H1 (cell line): ENCODE measurements around the gene KCTD16. TPM values are rescaled to one million over a fixed set of nuclear protein-coding genes. Genes with fewer than 3 reads are reported as not detected.

Experiments
- CTCF ChIA-PET: fragments of 300-600 bp; sonication (Branson Sonifier 250); formaldehyde crosslinking; loops from one replicate; lab custom pipeline; 2021; ENCODE audit not compliant: partially characterized antibody; lab: Charles Lee
- POLR2A ChIA-PET: fragments of 300-600 bp; sonication (Branson Sonifier 250); formaldehyde crosslinking; loops from one replicate; lab custom pipeline; 2021; ENCODE audit warnings: inconsistent platforms; ENCODE audit not compliant: partially characterized antibody; lab: Charles Lee
- DNase-seq, 2 experiments: peaks; one replicate each; pipeline versions ENCODE4 v3.0.0 to v3.0.0-alpha.2; 2010 to 2022; ENCODE audit warnings: low spot score in 2 of 2, low read depth in 1 of 2, mixed read lengths in 1 of 2
- FAIRE-seq: peaks from 2 replicates; lab custom pipeline; 2011; peaks lifted over from hg19 to GRCh38; lab: Jason Lieb, UNC
- H2AFZ ChIP-seq: 2 replicates; pipeline ENCODE4 v1.8.1; 2012; ENCODE audit warnings: low read length, inconsistent platforms
- H2AK5ac ChIP-seq: 2 replicates; pipeline ENCODE4 v1.6.1; 2013; ENCODE audit warnings: low read depth, low read length
- H2BK120ac ChIP-seq: replicated peaks from 2 replicates; pipeline ENCODE3; 2013; ENCODE audit warnings: low read depth, low read length, inconsistent platforms
- H2BK12ac ChIP-seq: 2 replicates; pipeline ENCODE4 v1.6.1; 2013; ENCODE audit warnings: low read depth, low read length
- H2BK15ac ChIP-seq: 2 replicates; pipeline ENCODE4 v1.6.1; 2013; ENCODE audit warnings: low read length
- H2BK20ac ChIP-seq: 2 replicates; pipeline ENCODE4 v1.6.1; 2013; ENCODE audit warnings: low read length
- H2BK5ac ChIP-seq: 2 replicates; pipeline ENCODE4 v1.6.1; 2013; ENCODE audit warnings: low read depth, low read length
- H3K14ac ChIP-seq: 2 replicates; pipeline ENCODE4 v1.6.1; 2013; ENCODE audit warnings: inconsistent platforms; ENCODE audit not compliant: insufficient read length
- H3K18ac ChIP-seq: 2 replicates; pipeline ENCODE4 v1.6.1; 2013; ENCODE audit warnings: low read length; ENCODE audit errors: extremely low read depth
- H3K23ac ChIP-seq: 2 replicates; pipeline ENCODE4 v1.6.1; 2013; ENCODE audit warnings: inconsistent platforms; ENCODE audit not compliant: insufficient read length
- H3K23me2 ChIP-seq: 2 replicates; pipeline ENCODE4 v1.6.1; 2013; ENCODE audit warnings: low read depth, low read length
- H3K27ac ChIP-seq: 2 replicates; pipeline ENCODE4 v1.6.1; 2011; ENCODE audit warnings: low read depth, low read length, inconsistent platforms
- H3K27me3 ChIP-seq, 4 experiments: replicated peaks in 1 of 4; 1 replicate in 1 of 4; 2 replicates in 3 of 4; pipeline versions ENCODE4 v1.6.1 to v1.8.1; 2011 to 2013; ENCODE audit warnings: low read length in 3 of 4, mild to moderate bottlenecking in 3 of 4, inconsistent platforms in 2 of 4, mixed read lengths in 2 of 4, moderate library complexity in 1 of 4; ENCODE audit not compliant: control insufficient read depth in 3 of 4, insufficient read depth in 3 of 4; ENCODE audit errors: extremely low read depth in 1 of 4
- H3K36me3 ChIP-seq, 4 experiments: 2 replicates each; pipeline versions ENCODE4 v1.6.1 to v1.8.1; 2011 to 2013; ENCODE audit warnings: mild to moderate bottlenecking in 4 of 4, low read length in 3 of 4, moderate library complexity in 2 of 4, control low read depth in 1 of 4, inconsistent platforms in 1 of 4; ENCODE audit not compliant: insufficient read depth in 4 of 4, control insufficient read depth in 2 of 4
- H3K4ac ChIP-seq: replicated peaks from 2 replicates; pipeline ENCODE3; 2013; ENCODE audit warnings: low read length, low read depth, mixed read lengths, inconsistent platforms; ENCODE audit not compliant: insufficient read length
- H3K4me1 ChIP-seq, 4 experiments: replicated peaks in 1 of 4; 1 replicate in 1 of 4; 2 replicates in 3 of 4; pipeline versions ENCODE4 v1.6.1 to v1.8.1; 2011 to 2013; ENCODE audit warnings: low read length in 3 of 4, inconsistent platforms in 2 of 4, mixed read lengths in 1 of 4; ENCODE audit not compliant: insufficient read depth in 4 of 4, control insufficient read depth in 3 of 4
- H3K4me2 ChIP-seq, 2 experiments: 2 replicates each; pipeline versions ENCODE4 v1.6.1 to v1.8.1; 2011 to 2013; ENCODE audit warnings: low read depth in 2 of 2, low read length in 2 of 2, control low read depth in 1 of 2, inconsistent platforms in 1 of 2, mild to moderate bottlenecking in 1 of 2; ENCODE audit not compliant: insufficient read depth in 1 of 2
- H3K4me3 ChIP-seq, 4 experiments: fragments of 200-600, 300-600 bp in 1 of 4; sonication (generic), shearing (Covaris generic), sonication (Bioruptor Twin) in 1 of 4; 2 replicates each; pipeline versions ENCODE4 v1.5.1 to v1.8.1; 2011 to 2016; ENCODE audit warnings: low read length in 4 of 4, low read depth in 3 of 4, control low read depth in 2 of 4, inconsistent platforms in 2 of 4, mild to moderate bottlenecking in 2 of 4, mixed read lengths in 1 of 4, moderate library complexity in 1 of 4; ENCODE audit not compliant: insufficient read depth in 2 of 4; ENCODE audit errors: extremely low read depth in 1 of 4
- H3K56ac ChIP-seq: replicated peaks from 2 replicates; pipeline ENCODE3; 2013; ENCODE audit warnings: low read depth, mild to moderate bottlenecking, mixed read lengths, low read length, inconsistent platforms; ENCODE audit not compliant: insufficient read length
- H3K79me1 ChIP-seq: 2 replicates; pipeline ENCODE4 v1.6.1; 2013; ENCODE audit warnings: low read depth, low read length, control low read depth
- H3K79me2 ChIP-seq, 2 experiments: 2 replicates each; pipeline versions ENCODE4 v1.6.1 to v1.8.1; 2012 to 2013; ENCODE audit warnings: low read length in 2 of 2, mild to moderate bottlenecking in 2 of 2, inconsistent platforms in 1 of 2; ENCODE audit not compliant: insufficient read depth in 2 of 2, control insufficient read depth in 1 of 2
- H3K9ac ChIP-seq, 4 experiments: replicated peaks in 1 of 4; 1 replicate in 1 of 4; 2 replicates in 3 of 4; pipeline versions ENCODE4 v1.6.1 to v1.8.1; 2011 to 2013; ENCODE audit warnings: low read depth in 3 of 4, low read length in 3 of 4, control low read depth in 2 of 4, mild to moderate bottlenecking in 2 of 4, moderate library complexity in 2 of 4, inconsistent platforms in 1 of 4; ENCODE audit errors: extremely low read depth in 1 of 4
- H3K9me3 ChIP-seq, 2 experiments: 2 replicates each; pipeline versions ENCODE4 v1.6.1 to v1.8.1; 2012 to 2013; ENCODE audit warnings: mild to moderate bottlenecking in 2 of 2, moderate library complexity in 2 of 2, control low read depth in 1 of 2, inconsistent platforms in 1 of 2, low read depth in 1 of 2, low read length in 1 of 2, mixed read lengths in 1 of 2; ENCODE audit not compliant: insufficient read depth in 2 of 2
- H4K20me1 ChIP-seq, 2 experiments: replicated peaks in 1 of 2; 2 replicates each; pipeline versions ENCODE3 to v1.8.1; 2011 to 2013; ENCODE audit warnings: inconsistent platforms in 2 of 2, low read length in 2 of 2, mild to moderate bottlenecking in 1 of 2; ENCODE audit not compliant: insufficient read depth in 2 of 2, control insufficient read depth in 1 of 2
- H4K5ac ChIP-seq: 2 replicates; pipeline ENCODE4 v1.6.1; 2013; ENCODE audit warnings: low read length, low read depth, mixed read lengths, inconsistent platforms; ENCODE audit not compliant: insufficient read length
- H4K8ac ChIP-seq: 2 replicates; pipeline ENCODE4 v1.8.0; 2013; ENCODE audit warnings: mild to moderate bottlenecking, moderate library complexity, low read length, inconsistent platforms; ENCODE audit not compliant: insufficient read depth; ENCODE audit errors: extremely low read depth
- H4K91ac ChIP-seq: replicated peaks from 2 replicates; pipeline ENCODE3; 2013; ENCODE audit warnings: low read length, mixed read lengths, inconsistent platforms; ENCODE audit not compliant: insufficient read length
- ATF3 ChIP-seq: IDR thresholded peaks from 2 replicates; pipeline ENCODE4 v1.6.1; 2011; ENCODE audit warnings: low read depth, mild to moderate bottlenecking, low read length; ENCODE audit not compliant: insufficient read depth
- CTCF ChIP-seq, 3 experiments: IDR thresholded peaks; 1 replicate in 2 of 3; 2 replicates in 1 of 3; pipeline versions ENCODE4 v1.5.1 to v1.6.1; 2011; ENCODE audit warnings: low read length in 3 of 3, mild to moderate bottlenecking in 3 of 3, inconsistent platforms in 2 of 3, low read depth in 1 of 3, moderate library complexity in 1 of 3; ENCODE audit not compliant: insufficient read depth in 1 of 3; ENCODE audit errors: control extremely low read depth in 1 of 3
- RAD21 ChIP-seq, 2 experiments: IDR thresholded peaks in 1 of 2; conservative IDR thresholded peaks in 1 of 2; 2 replicates each; pipeline ENCODE4 v1.6.1; 2011; ENCODE audit warnings: low read depth in 2 of 2, low read length in 2 of 2, improper control_type of control experiment in 1 of 2, inconsistent platforms in 1 of 2, mild to moderate bottlenecking in 1 of 2, moderate library complexity in 1 of 2
- RXRA ChIP-seq: IDR thresholded peaks from 2 replicates; pipeline ENCODE4 v1.6.1; 2011; ENCODE audit warnings: low read depth, mild to moderate bottlenecking, low read length, moderate library complexity; ENCODE audit not compliant: insufficient read depth
- WGBS, 2 experiments: shearing (Covaris generic) in 1 of 2; methylation state at CpG; one replicate each; pipeline versions ENCODE4 v1.1.6 to v1.1.7; 2013 to 2015; ENCODE audit warnings: low lambda C conversion rate in 2 of 2, mixed read lengths in 2 of 2, inconsistent platforms in 1 of 2, low coverage in 1 of 2, missing lambda C conversion rate in 1 of 2; ENCODE audit not compliant: insufficient replicate concordance in 2 of 2, insufficient coverage in 1 of 2, insufficient read length in 1 of 2; ENCODE audit errors: extremely low coverage in 1 of 2, missing lambda C conversion rate in 1 of 2; 5-methylcytosine and 5-hydroxymethylcytosine counted together
- polyA plus RNA-seq, 7 experiments: library from polyadenylated mRNA; depleted of rRNA in 3 of 7; stranded (reverse) in 5 of 7; unstranded in 2 of 7; fragments of >200 nt in 5 of 7; fragments of 200-250 nt in 2 of 7; gene quantifications; 1 replicate in 5 of 7; 2 replicates in 1 of 7; 4 replicates in 1 of 7; pipeline versions ENCODE4 v1.2.1 to v1.2.3, GENCODE V29; 2011 to 2013; ENCODE audit warnings: missing spikeins in 2 of 7, mixed read lengths in 2 of 7
- total RNA-seq: library from RNA; stranded (reverse); fragmentation: NEBNext Ultra II Directional; extraction: Animal tissue kit (Norgen Biotek cat#: 25700); gene quantifications from 2 replicates; pipeline ENCODE4 v1.2.1, GENCODE V29; 2021

Gene KCTD16
- total and polyA plus RNA-seq, 2 of the 8 experiments (the other 6 are each of a cell fraction or from before 2014, with no cell fraction given): 0.03 to 0.24 TPM

GRCh38 chr5:144487207-144487606 lies 316.5 kb downstream of the KCTD16 start:
- Histone ChIP-seq H3K18ac (no peak overlapping the region; the same call in 1 of the 2 replicates), H4K8ac (no peak overlapping the region), H2BK12ac (no peak overlapping the region), H3K9me3 (no peaks in the 10 kb centered on the region), H3K36me3 (no peaks in the 10 kb centered on the region), H2BK120ac (no peak overlapping the region), H2BK5ac (no peak overlapping the region), H3K27ac (no peak overlapping the region), H3K79me1 (no peaks in the 10 kb centered on the region), H3K9ac (no peak overlapping the region), H3K4ac (no peak overlapping the region), H3K23ac (no peak overlapping the region), H2AFZ (no peak overlapping the region), H2BK20ac (no peak overlapping the region), H2AK5ac (no peak overlapping the region), H3K4me1 (peaks cover 0 to 14% (median 10%) of the 10 kb centered on the region in 4 experiments; a peak in 5 of 7 replicates), H3K4me3 (peak overlapping the region in 1 of 4 experiments; percentile 33; a peak in 2 of 8 replicates), H3K27me3 (no peaks in the 10 kb centered on the region), H3K79me2 (no peaks in the 10 kb centered on the region), H3K23me2 (no peaks in the 10 kb centered on the region), H4K20me1 (no peaks in the 10 kb centered on the region), H2BK15ac (no peak overlapping the region), H3K14ac (no peak overlapping the region), H3K4me2 (peak overlapping the region; percentile 63 to 66), H4K91ac (no peak overlapping the region), H4K5ac (no peak overlapping the region), H3K56ac (no peak overlapping the region)
- peak; percentile 55 to 69 (median 68) for TF ChIP-seq CTCF (IDR thresholded peaks at IDR 0.05; ENCODE audit: control extremely low read depth in 1 of 3, insufficient read depth in 1 of 3, low read depth in 1 of 3, low read length in 3 of 3)
- TF ChIP-seq RXRA: no peak
- no peak for TF ChIP-seq ATF3
- TF ChIP-seq RAD21 (IDR thresholded peaks at IDR 0.05 in 1 of 2, conservative IDR thresholded peaks at IDR 0.05 in 1 of 2; ENCODE audit: low read depth in 2 of 2, low read length in 2 of 2): peak; percentile 92 to 95
- ChIA-PET CTCF (interaction anchor here (0.6 to 4.5 kb wide), 25 partner anchors 13 to 1607 kb away, joined by 3 to 23 read pairs (median 4); no protein-coding TSS in a partner anchor), POLR2A (no interaction called here)
- WGBS, 2 experiments: 5% methylated on average over 1 of the region's 1 CpG; no CpG with 5 or more reads in 1 of the 2 experiments
- FAIRE-seq (peak; percentile 24), DNase-seq (peak in 1 of 2 experiments; percentile 52)
